Measurements from ENCODE around the gene TMEM171.

GRCh38 chr5:73119451-73120157 is 771 bp upstream of the TMEM171 start:
- no peak for TF ChIP-seq CTCF (conservative IDR thresholded peaks at IDR 0.05; ENCODE audit: low read length)
- no peak for TF ChIP-seq EZH2phosphoT487 (IDR thresholded peaks at IDR 0.05; ENCODE audit: borderline replicate concordance)
